ENCODE measurements around the gene IKZF4.
"Not testable (repeated sequence)": the region's sequence is repeated elsewhere in the genome, so short reads cannot be mapped to it uniquely, and the experiment has no call there.

The IKZF4 gene

DNA sequence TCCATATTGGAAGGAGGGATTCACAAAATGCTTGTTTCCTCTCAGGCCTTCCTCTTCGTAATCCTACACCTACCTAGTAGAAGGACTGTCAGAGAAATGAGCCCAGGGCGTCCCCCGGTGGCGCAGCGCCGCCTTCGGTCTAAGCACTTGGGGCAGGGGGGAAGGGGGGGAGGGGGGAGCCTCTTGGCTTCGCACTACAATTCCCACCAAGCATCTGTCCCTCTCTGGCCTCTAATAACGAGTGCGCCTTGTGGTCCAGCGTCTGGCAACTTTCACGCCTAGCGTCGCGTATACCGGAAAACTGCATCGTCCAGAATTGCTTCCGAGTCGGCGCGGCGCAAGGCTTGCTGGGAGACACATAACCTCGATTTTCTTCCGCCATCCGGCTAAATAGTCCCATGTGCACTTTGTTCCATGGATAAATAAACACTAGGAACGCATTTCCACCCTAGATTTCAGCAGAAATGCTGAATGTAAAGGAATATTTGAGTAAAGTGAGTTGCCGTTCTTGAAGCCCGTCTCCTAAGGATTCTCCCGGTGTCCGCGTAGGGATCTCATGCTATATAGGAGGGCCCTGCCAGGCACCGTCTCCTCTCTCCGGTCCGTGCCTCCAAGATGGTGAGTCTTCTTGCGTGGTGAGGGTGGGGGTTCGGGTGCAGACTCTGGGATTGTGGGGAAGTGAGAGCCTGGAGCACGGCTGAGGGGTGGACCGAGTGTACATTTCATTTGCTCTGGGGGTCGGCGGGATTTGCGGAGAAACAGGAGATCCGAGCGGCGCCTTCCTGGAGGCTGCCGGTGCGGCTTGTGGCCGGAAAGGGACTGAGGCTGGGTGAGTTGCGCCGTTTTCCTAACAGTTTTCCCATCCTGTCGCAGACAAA lies 20.9 kb downstream of the IKZF4 start, which contains the start of gene RPS26:
Gene RPS26 (plus strand): TSS at position 367 of the 878 bp plus-strand sequence. CDS start 249 bp downstream, at position 616.
- peak; percentile 99 to 100 for DNase-seq (ENCODE audit: low read depth in 1 of 2, low spot score in 1 of 2)
- Histone ChIP-seq H3K27ac (replicated peaks) (peak within 1 kb of the TSS; percentile 98), H3K27me3 (ENCODE audit: insufficient read depth, poor library complexity, severe bottlenecking) (no peaks in the 10 kb centered on the region), H3K4me3 (replicated peaks; ENCODE audit: insufficient read depth, low read length) (peak within 1 kb of the TSS; percentile 80)
- TF ChIP-seq SPI1 (IDR thresholded peaks at IDR 0.05; ENCODE audit: borderline replicate concordance, low read depth) (peak; percentile 3; the same call in 1 of the 2 replicates), CTCF (IDR thresholded peaks at IDR 0.05; ENCODE audit: insufficient read depth, low read length) (peak; percentile 32), POLR2AphosphoS5 (IDR thresholded peaks at IDR 0.05; ENCODE audit: low read depth) (peak; percentile 100), GABPA (IDR thresholded peaks at IDR 0.05; ENCODE audit: low read depth) (peak; percentile 96)
- TF ChIP-seq, protein P1, sequence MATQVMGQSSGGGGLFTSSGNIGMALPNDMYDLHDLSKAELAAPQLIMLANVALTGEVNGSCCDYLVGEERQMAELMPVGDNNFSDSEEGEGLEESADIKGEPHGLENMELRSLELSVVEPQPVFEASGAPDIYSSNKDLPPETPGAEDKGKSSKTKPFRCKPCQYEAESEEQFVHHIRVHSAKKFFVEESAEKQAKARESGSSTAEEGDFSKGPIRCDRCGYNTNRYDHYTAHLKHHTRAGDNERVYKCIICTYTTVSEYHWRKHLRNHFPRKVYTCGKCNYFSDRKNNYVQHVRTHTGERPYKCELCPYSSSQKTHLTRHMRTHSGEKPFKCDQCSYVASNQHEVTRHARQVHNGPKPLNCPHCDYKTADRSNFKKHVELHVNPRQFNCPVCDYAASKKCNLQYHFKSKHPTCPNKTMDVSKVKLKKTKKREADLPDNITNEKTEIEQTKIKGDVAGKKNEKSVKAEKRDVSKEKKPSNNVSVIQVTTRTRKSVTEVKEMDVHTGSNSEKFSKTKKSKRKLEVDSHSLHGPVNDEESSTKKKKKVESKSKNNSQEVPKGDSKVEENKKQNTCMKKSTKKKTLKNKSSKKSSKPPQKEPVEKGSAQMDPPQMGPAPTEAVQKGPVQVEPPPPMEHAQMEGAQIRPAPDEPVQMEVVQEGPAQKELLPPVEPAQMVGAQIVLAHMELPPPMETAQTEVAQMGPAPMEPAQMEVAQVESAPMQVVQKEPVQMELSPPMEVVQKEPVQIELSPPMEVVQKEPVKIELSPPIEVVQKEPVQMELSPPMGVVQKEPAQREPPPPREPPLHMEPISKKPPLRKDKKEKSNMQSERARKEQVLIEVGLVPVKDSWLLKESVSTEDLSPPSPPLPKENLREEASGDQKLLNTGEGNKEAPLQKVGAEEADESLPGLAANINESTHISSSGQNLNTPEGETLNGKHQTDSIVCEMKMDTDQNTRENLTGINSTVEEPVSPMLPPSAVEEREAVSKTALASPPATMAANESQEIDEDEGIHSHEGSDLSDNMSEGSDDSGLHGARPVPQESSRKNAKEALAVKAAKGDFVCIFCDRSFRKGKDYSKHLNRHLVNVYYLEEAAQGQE (IDR thresholded peaks at IDR 0.05; ENCODE audit: insufficient replicate concordance, low read depth): peak; percentile 82

DNA sequence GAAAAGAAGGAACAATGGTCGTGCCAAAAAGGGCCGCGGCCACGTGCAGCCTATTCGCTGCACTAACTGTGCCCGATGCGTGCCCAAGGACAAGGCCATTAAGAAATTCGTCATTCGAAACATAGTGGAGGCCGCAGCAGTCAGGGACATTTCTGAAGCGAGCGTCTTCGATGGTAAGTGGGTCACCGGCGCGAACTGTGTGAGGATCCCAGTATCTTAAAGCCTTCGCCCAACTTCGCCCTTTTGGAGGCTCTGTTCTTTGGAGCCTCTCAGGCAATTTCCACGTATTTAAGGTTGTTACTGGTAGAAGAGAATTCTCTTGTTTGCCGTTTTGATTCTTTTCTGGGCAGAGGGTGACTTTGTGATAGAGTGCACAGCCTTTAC lies 21.6 kb downstream of the IKZF4 start:
- Histone ChIP-seq H3K4me3 (replicated peaks; ENCODE audit: insufficient read depth, low read length) (peak overlapping the region; percentile 80), H3K27ac (replicated peaks) (peak overlapping the region; percentile 98)
- not testable (repeated sequence) for H3K27me3 ChIP-seq (ENCODE audit: insufficient read depth, poor library complexity, severe bottlenecking); DNase-seq (ENCODE audit: low read depth in 1 of 2, low spot score in 1 of 2)

GRCh38 chr12:56042843-56043242 lies 22.0 kb downstream of the IKZF4 start:
- peak overlapping the region; percentile 80 for H3K4me3 ChIP-seq (replicated peaks; ENCODE audit: insufficient read depth, low read length)
- H3K27me3 ChIP-seq (ENCODE audit: insufficient read depth, poor library complexity, severe bottlenecking): no peaks in the 10 kb centered on the region
- TF ChIP-seq SPI1 (IDR thresholded peaks at IDR 0.05; ENCODE audit: borderline replicate concordance, low read depth) (no peak), POLR2AphosphoS5 (IDR thresholded peaks at IDR 0.05; ENCODE audit: low read depth) (no peak), GABPA (IDR thresholded peaks at IDR 0.05; ENCODE audit: low read depth) (no peak), CTCF (IDR thresholded peaks at IDR 0.05; ENCODE audit: insufficient read depth, low read length) (no peak)
- TF ChIP-seq, protein P1 (IDR thresholded peaks at IDR 0.05; ENCODE audit: insufficient replicate concordance, low read depth): no peak
- no peak for DNase-seq (ENCODE audit: low read depth in 1 of 2, low spot score in 1 of 2)
- peak overlapping the region; percentile 98 for H3K27ac ChIP-seq (replicated peaks)

DNA sequence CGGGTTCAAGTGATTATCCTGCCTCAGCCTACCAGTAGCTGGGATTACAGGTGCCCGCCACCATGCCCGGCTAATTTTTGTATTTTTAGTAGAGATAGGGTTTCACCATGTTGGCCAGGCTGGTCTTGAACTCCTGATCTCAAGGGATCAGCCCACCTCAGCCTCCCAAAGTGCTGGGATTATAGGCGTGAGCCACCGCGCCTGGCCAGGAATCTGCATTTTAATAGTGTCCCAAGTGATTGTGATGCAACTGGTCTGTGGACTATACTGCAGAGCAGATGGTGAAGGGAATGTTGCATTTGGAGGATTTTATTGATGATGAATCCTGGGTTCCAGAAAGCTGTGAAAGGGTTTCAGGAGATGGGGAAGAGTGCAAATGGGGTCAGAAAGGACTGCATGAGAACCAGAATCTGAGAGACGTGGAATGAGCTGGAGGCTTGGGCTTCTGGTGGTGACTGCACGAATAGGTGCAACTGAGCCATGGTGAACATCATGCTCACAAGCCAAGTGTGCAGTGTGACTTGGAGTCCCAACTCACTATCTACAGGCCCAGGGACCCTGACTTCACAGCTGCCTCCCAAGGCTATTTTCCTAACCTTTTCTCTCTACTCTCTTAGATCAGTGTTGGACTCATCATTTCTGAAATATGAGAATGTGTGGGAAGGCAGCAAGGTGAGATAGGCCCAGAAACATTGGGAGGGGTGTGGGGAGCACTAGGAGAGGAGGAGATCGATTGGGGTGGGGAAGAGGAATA lies 25.4 kb downstream of the IKZF4 start:
- H3K27ac ChIP-seq (replicated peaks): no peak overlapping the region

More for the DNA sequence above, 25.4 kb downstream of the IKZF4 start:
- Histone ChIP-seq H3K27me3 (ENCODE audit: insufficient read depth, poor library complexity, severe bottlenecking) (no peaks in the 10 kb centered on the region), H3K4me3 (replicated peaks; ENCODE audit: insufficient read depth, low read length) (no peak overlapping the region)
- no peak for DNase-seq (ENCODE audit: low read depth in 1 of 2, low spot score in 1 of 2)
- no peak for TF ChIP-seq GABPA (IDR thresholded peaks at IDR 0.05; ENCODE audit: low read depth)
- no peak for TF ChIP-seq CTCF (IDR thresholded peaks at IDR 0.05; ENCODE audit: insufficient read depth, low read length)
- no peak; the same call in none of the 2 replicates for TF ChIP-seq POLR2AphosphoS5 (IDR thresholded peaks at IDR 0.05; ENCODE audit: low read depth)
- TF ChIP-seq, protein P1 (IDR thresholded peaks at IDR 0.05; ENCODE audit: insufficient replicate concordance, low read depth): no peak
- no peak for TF ChIP-seq SPI1 (IDR thresholded peaks at IDR 0.05; ENCODE audit: borderline replicate concordance, low read depth)
